Gastrocnemius medialis (tissue), 4 donors: ENCODE results near the gene KLHL30.

Experiments used
- POLR2A ChIP-seq, 2 donors: fragments of 450-650 bp; IDR thresholded peaks; one replicate each; pipeline ENCODE4 v1.6.1; 2017; ENCODE audit warnings: antibody characterized with exemption in 2 of 2, mild to moderate bottlenecking in 2 of 2, moderate library complexity in 2 of 2
- TF ChIP-seq, protein P1 (sequence below), 5 experiments: fragments of 450-650 bp in 3 of 5; fragments of 200-600 bp in 2 of 5; sonication (generic) in 2 of 5; IDR thresholded peaks in 4 of 5; conservative IDR thresholded peaks in 1 of 5; 1 replicate in 4 of 5; 2 replicates in 1 of 5; pipeline ENCODE4 v1.5.1; 2016 to 2019; ENCODE audit warnings: antibody characterized with exemption in 5 of 5, mild to moderate bottlenecking in 3 of 5, moderate library complexity in 3 of 5

DNA sequence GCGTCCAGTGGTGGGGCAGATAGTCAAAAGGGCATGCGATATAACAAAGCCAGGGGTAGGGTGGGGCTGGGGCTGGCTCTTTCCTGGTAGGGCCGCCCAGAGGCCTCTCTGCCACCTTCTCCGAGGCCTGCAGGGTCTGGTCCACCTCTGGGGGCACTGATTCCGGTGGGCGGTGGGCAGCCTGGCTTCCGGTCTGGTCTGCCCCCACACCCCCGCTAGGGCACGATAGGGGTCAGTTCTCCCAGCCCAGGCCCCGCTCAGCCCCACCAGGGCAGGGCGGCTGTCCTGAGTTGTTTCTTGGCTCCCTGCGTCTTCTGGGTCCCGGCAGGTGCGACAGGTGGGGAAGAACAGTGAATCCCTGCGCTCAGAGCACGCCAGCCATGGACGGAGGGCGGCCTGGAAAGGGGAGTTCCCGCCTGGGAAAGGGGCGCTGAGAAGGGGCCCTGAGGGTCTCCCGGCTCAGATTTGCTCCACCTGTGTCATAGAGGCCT lies 19.6 kb downstream of the KLHL30 start:
- peak; percentile 4 to 15 for TF ChIP-seq POLR2A (IDR thresholded peaks at IDR 0.05)
- TF ChIP-seq, protein P1, sequence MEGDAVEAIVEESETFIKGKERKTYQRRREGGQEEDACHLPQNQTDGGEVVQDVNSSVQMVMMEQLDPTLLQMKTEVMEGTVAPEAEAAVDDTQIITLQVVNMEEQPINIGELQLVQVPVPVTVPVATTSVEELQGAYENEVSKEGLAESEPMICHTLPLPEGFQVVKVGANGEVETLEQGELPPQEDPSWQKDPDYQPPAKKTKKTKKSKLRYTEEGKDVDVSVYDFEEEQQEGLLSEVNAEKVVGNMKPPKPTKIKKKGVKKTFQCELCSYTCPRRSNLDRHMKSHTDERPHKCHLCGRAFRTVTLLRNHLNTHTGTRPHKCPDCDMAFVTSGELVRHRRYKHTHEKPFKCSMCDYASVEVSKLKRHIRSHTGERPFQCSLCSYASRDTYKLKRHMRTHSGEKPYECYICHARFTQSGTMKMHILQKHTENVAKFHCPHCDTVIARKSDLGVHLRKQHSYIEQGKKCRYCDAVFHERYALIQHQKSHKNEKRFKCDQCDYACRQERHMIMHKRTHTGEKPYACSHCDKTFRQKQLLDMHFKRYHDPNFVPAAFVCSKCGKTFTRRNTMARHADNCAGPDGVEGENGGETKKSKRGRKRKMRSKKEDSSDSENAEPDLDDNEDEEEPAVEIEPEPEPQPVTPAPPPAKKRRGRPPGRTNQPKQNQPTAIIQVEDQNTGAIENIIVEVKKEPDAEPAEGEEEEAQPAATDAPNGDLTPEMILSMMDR (IDR thresholded peaks at IDR 0.05 in 4 of 5, conservative IDR thresholded peaks at IDR 0.05 in 1 of 5) = no peak
